HG03432 (cell line): ENCODE results near the gene CREBBP.

Source experiments
- ATAC-seq: cut with Tn5 transposase; IDR thresholded peaks from one replicate; pipeline ENCODE4 v1.9.1; 2021; ENCODE audit warnings: mild to moderate bottlenecking, moderate library complexity; ENCODE audit not compliant: unreplicated experiment

Gene CREBBP

GRCh38 chr16:3769942-3770341 is 110.6 kb downstream of the CREBBP start:
- no peak for ATAC-seq

- ATAC-seq: no peak
These were observed 111.5 kb downstream of the CREBBP start for GRCh38 chr16:3769013-3769412.

- no peak for ATAC-seq
These were observed 113.1 kb downstream of the CREBBP start for GRCh38 chr16:3767333-3767986.

GRCh38 chr16:3766177-3766576 is 114.3 kb downstream of the CREBBP start:
- ATAC-seq: no peak

- ATAC-seq: no peak
These were observed 116.1 kb downstream of the CREBBP start for GRCh38 chr16:3764409-3764808.

- ATAC-seq: no peak
These were observed 118.3 kb downstream of the CREBBP start for GRCh38 chr16:3762107-3762750.

- ATAC-seq: no peak
These were observed 119.0 kb downstream of the CREBBP start for GRCh38 chr16:3761375-3762106.

GRCh38 chr16:3760518-3760917 is 120.0 kb downstream of the CREBBP start:
- ATAC-seq: no peak

- no peak for ATAC-seq
These were observed 120.8 kb downstream of the CREBBP start for GRCh38 chr16:3759736-3760135.

- no peak for ATAC-seq
These were observed 124.4 kb downstream of the CREBBP start for GRCh38 chr16:3756113-3756512.

GRCh38 chr16:3755249-3755648 is 125.3 kb downstream of the CREBBP start:
- ATAC-seq: no peak

- ATAC-seq: no peak
These were observed 125.7 kb downstream of the CREBBP start for GRCh38 chr16:3754772-3755171.

GRCh38 chr16:3754081-3754703 is 126.3 kb downstream of the CREBBP start:
- no peak for ATAC-seq

GRCh38 chr16:3752984-3753383 is 127.5 kb downstream of the CREBBP start:
- no peak for ATAC-seq

GRCh38 chr16:3751878-3752277 is 128.6 kb downstream of the CREBBP start:
- no peak for ATAC-seq

- ATAC-seq: no peak
These were observed 132.2 kb downstream of the CREBBP start for GRCh38 chr16:3748307-3748706.

- no peak for ATAC-seq
These were observed 134.7 kb downstream of the CREBBP start for GRCh38 chr16:3745751-3746355.

- no peak for ATAC-seq
These were observed 136.5 kb downstream of the CREBBP start for GRCh38 chr16:3744018-3744417.

- ATAC-seq: no peak
These were observed 139.6 kb downstream of the CREBBP start for GRCh38 chr16:3740934-3741333.

GRCh38 chr16:3740186-3740585 is 140.3 kb downstream of the CREBBP start:
- ATAC-seq: no peak

- ATAC-seq: no peak
These were observed 140.9 kb downstream of the CREBBP start for GRCh38 chr16:3739636-3740035.
